NCI-H1417 (cell line): ENCODE data around the gene USP40.
A peak's percentile ranks its signal among the peaks of the same experiment; 100 is the strongest.

Source experiments
- DNase-seq, 3 experiments: peaks; one replicate each; lab custom pipeline; 2025; lab: John Stamatoyannopoulos, UW

The USP40 gene

GRCh38 chr2:233497692-233498091, 68.9 kb downstream of the USP40 start:
- DNase-seq: no peak

- DNase-seq: no peak
These were observed 70.8 kb downstream of the USP40 start for GRCh38 chr2:233495503-233496496.

DNA sequence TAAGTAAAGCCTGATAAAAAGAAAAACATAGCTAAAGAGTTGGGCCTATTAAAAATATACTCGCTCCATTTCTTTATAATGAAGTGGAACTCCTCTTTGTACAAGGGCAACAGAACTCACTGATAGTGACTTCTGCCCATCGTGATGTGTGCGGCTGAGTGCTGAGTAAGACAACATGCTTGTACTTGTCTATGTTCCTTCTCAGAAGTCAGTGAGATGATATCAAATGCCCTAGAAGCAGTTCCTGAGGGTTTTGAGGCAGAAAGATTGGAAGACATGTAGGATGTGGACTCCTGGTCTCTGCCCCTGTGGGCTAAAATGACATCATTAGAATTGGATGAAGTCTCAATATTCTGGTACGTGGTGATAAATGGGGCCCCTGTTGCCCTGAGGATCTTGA, 73.8 kb downstream of the USP40 start:
- DNase-seq: no peak

DNA sequence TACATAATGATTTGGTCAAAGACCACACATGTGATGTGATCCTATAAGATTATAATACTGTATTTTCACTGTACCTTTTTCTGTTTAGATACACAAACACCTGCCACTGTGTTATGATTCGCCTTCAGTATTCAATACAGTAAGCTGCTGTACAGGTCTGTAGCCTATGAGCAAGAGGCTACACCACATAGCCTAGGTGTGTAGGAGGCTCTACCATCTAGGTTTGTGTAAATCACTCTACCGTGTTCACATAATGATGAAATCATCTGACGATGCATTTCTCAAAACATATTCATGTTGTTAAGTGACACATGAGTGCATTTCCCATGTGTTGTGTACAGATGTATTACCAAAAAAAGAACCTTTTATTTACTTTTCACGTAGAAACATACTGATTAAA, 74.5 kb downstream of the USP40 start:
- DNase-seq: no peak

DNA sequence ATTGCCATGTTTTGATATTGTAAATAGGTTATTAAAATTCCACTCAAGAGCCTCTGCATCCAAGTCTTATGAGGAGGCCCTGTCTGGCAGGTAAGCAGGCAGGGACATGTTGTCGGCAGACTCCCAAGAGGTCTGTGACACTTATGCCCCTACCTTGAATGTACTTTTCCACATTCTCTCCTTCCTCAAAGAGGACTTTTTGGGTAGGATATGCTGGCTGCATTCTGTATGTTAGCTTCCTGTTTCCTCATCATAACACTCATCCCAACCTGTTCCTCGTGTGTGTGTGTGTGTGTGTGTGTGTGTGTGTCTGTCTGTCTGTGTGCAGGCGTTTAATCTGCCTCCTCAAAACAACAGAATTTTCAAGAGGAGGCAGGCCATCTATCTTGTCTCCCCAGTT, 75.3 kb downstream of the USP40 start:
- no peak for DNase-seq

DNA sequence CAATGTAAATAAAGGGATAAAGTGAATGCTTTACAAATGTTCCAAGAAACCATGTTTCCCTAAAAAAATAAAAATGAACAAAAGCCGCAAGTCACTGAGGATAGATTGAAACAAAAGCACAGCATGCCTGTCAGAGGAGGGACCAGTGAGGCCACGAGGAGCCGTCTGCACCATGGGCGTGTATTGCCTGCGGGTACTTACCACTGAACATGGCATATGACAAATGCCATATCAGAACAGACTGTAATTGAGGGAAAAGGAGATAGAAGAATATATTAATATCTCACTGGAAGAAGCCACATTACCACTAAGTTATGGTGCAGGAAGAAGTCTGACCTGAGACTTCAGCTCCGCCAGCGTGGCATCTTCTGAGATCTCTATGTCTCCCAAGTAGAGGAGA, 75.8 kb downstream of the USP40 start:
- DNase-seq: no peak

DNA sequence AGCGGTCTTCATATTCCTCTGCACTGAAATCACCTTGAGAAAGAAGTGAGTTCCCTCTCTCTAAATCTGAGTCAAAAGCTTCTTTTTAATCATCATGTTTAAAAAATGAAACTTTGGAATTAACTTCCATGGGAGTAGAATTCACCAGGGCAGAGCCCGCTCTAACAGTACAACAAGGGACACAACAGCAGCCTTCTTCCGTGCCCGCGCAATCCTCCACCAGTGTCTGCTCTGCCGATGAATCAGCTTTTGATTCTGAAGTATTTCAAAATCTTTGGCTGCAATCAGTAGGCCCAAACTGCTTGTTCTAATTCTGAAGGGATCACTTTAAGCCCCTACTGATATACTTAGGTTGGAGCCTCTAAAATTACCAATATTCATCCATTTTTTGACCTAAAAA, 76.9 kb downstream of the USP40 start:
- no peak for DNase-seq

GRCh38 chr2:233489143-233489542, 77.4 kb downstream of the USP40 start:
- DNase-seq: no peak

DNA sequence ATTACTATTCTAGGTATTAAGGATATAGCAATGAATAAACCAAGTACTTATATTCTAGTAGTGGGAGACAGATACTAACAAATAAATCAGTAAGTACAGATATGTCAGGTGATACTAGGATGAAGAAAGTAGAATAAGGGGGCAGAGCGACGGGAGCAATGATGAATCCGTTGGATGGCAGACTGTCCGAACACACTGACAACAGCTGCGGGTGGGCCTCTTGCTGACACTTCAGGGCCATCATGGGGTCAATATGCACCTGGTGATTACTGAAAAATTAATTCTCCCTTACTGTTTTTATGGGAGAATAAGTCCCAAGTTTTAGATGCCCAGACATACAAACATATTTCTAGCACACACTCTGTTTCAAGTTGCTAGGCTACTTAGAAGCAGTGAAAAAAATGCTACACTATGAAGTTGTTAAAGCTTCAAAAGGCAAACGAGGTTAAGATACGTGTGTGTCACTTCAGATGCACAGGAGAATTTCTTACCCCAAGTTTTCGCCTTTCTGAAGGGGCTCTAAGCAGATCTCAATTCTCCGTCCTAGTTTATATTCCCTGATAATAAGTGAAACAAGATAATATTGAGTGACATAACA, 78.7 kb downstream of the USP40 start:
- DNase-seq: no peak

DNA sequence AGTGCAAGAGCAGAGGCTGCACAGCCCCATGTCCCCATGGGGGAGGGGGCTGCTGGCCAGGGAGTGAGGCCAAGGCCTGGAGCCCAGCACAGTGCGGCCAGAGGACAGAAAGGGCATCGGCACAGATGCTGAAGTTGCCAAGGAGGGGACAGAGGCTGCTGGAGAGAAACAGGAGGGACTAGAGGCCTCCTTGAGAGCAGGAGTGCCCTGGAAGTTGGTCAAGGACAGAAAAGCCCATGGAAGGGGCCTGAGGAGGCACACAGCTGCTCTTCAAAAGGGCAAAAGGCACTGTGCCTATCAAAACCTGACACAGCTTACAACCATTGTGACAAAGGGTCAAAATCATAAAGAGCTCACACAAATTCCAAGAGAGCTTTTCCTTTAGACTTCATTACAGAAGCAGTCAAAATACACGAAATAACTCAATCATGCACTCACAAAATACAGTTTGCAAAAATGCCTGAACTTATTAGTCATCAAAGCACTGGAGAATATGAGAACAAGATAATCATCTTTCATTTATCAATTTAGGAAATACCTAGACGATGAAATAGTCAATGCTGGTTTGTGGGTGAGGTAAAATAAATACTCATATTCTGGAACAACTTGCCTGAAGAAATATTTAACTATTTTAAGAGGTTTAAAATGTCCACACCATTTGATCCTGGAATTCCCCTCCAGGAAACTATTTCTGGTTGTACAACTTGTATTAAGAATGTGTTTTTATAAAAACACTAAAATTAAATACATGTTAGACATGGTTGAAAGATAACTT, 79.6 kb downstream of the USP40 start:
- DNase-seq: no peak

GRCh38 chr2:233486357-233486756, 80.2 kb downstream of the USP40 start:
- no peak for DNase-seq

DNA sequence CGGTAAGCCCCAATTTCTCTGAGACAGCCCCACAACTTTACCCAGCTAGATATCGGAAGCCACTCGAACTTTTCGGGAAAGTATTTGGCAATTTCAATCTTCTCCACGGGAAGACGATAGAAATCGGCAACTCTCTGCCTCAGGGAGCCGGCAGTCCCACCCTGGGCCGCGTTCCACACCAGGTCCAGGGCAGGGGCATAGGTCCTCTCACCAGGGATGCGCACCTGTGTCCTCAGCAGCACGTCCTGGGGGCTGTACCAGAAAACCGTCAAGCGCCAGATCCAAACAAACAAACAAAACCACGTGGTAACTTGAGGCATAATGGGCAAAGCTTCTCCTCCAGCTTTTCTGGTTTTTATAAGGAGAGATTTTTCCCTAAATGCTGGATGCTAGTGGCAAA, 80.9 kb downstream of the USP40 start:
- DNase-seq: no peak

GRCh38 chr2:233482616-233483015, 84.0 kb downstream of the USP40 start:
- no peak for DNase-seq

DNA sequence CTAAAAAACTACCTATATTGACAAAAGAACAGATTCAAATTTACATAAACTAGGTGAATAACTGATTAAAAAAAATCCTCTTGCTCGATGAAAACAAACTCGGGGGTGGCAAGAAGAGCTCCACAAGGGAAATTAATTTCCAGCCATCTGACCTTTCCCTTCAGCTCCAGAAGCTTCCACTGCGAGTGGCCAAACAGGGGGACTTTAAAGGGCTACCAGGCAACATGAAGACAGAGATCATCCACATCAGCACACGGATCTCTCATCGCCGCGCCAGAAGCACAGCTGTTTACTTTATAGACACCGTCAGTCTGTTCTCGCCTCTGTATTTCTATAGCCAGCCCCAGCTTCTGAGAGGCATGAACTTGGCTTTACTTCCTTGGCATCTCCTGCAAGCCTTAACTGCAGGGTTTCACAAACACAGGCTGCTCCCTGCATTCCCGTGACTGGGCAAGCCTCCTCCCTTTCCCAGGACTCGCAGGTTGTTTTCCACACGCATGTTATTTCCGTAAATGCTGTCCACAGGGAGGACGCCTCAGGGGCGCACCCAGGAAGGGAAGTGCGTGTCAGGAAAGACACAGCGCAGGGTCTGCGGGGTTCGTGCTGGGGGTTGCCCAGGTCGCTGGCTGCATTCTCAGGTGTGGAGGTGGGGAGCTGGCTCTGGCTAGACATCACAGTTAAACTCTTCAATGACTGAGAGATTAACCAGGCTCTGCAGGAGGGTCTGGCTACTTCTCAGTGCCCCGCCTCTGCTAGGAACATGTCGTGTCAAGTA, 85.0 kb downstream of the USP40 start:
- DNase-seq: no peak

GRCh38 chr2:233480490-233481202, 85.9 kb downstream of the USP40 start:
- DNase-seq: peak; percentile 4 to 59 (median 16)

- DNase-seq: no peak
These were observed 86.7 kb downstream of the USP40 start for GRCh38 chr2:233479616-233480489.

GRCh38 chr2:233477548-233478433, 88.8 kb downstream of the USP40 start:
- DNase-seq: no peak

GRCh38 chr2:233476651-233477547, 89.7 kb downstream of the USP40 start:
- no peak for DNase-seq
